Endothelial cell of umbilical vein (primary cell): ENCODE data around the gene WDR41. TPM values are rescaled to one million over a fixed set of nuclear protein-coding genes. Genes with fewer than 3 reads are reported as not detected.

Experiments
- BruUV-seq: library from RNA; stranded (reverse); fragments of 400-500 nt; replicated peaks from 2 replicates; lab custom pipeline; 2021; lab: Mats Ljungman, UMichigan
- CTCF ChIA-PET: fragments of 300-600, 350-600 bp; sonication (Branson Sonifier 250); formaldehyde crosslinking; loops from one replicate; lab custom pipeline; 2021; ENCODE audit warnings: antibody characterized with exemption, inconsistent platforms; lab: Charles Lee
- POLR2A ChIA-PET: fragments of 300-600, 350-600 bp; sonication (Branson Sonifier 250); formaldehyde crosslinking; loops from one replicate; lab custom pipeline; 2021; ENCODE audit warnings: antibody characterized with exemption, inconsistent platforms; lab: Charles Lee
- DNase-seq: peaks from one replicate; pipeline ENCODE4 v3.0.0-alpha.2; 2011; ENCODE audit warnings: low read depth, low spot score
- FAIRE-seq: peaks from 2 replicates; lab custom pipeline; 2011; peaks lifted over from hg19 to GRCh38; lab: Jason Lieb, UNC
- H2AFZ ChIP-seq: 2 replicates; pipeline ENCODE4 v1.6.0; 2012; ENCODE audit warnings: low read depth, low read length, control low read depth, inconsistent platforms
- H3K27ac ChIP-seq: 2 replicates; pipeline ENCODE4 v1.5.1; 2011; ENCODE audit warnings: low read depth, mild to moderate bottlenecking, control low read depth, low read length, moderate library complexity; ENCODE audit not compliant: insufficient read depth
- H3K27me3 ChIP-seq, 2 experiments: 2 replicates each; pipeline versions ENCODE4 v1.6.0 to v1.6.1; 2011; ENCODE audit warnings: low read length in 2 of 2, mixed read lengths in 1 of 2; ENCODE audit not compliant: control insufficient read depth in 2 of 2, insufficient read depth in 2 of 2
- H3K36me3 ChIP-seq, 2 experiments: 2 replicates in 1 of 2; 3 replicates in 1 of 2; pipeline ENCODE4 v1.5.1; 2011; ENCODE audit warnings: low read length in 2 of 2, mild to moderate bottlenecking in 1 of 2, moderate library complexity in 1 of 2; ENCODE audit not compliant: control insufficient read depth in 2 of 2, insufficient read depth in 2 of 2; ENCODE audit errors: extremely low read depth in 1 of 2
- H3K4me1 ChIP-seq: 3 replicates; pipeline ENCODE4 v1.5.1; 2011; ENCODE audit warnings: mild to moderate bottlenecking, low read length; ENCODE audit not compliant: control insufficient read depth, insufficient read depth; ENCODE audit errors: extremely low read depth
- H3K4me2 ChIP-seq: 2 replicates; pipeline ENCODE4 v1.6.1; 2011; ENCODE audit warnings: low read length, control low read depth, mixed read lengths; ENCODE audit not compliant: insufficient read depth
- H3K4me3 ChIP-seq, 3 experiments: fragments of 200-600 bp in 1 of 3; sonication (generic), shearing (Covaris generic) in 1 of 3; replicated peaks in 1 of 3; 2 replicates each; pipeline ENCODE4 v1.5.1; 2011 to 2016; ENCODE audit warnings: control low read depth in 3 of 3, low read length in 3 of 3, mild to moderate bottlenecking in 2 of 3, inconsistent platforms in 1 of 3, low read depth in 1 of 3, moderate library complexity in 1 of 3; ENCODE audit not compliant: insufficient read depth in 1 of 3
- H3K79me2 ChIP-seq: 2 replicates; pipeline ENCODE4 v1.6.0; 2012; ENCODE audit warnings: low read length, inconsistent platforms; ENCODE audit not compliant: control insufficient read depth, insufficient read depth
- H3K9ac ChIP-seq: replicated peaks from 2 replicates; pipeline ENCODE3; 2011; ENCODE audit warnings: low read length, control low read depth; ENCODE audit not compliant: insufficient read depth; ENCODE audit errors: extremely low read depth
- H3K9me1 ChIP-seq: replicated peaks from 3 replicates; pipeline ENCODE4 v1.6.0; 2011; ENCODE audit warnings: mild to moderate bottlenecking, low read length; ENCODE audit not compliant: control insufficient read depth, insufficient read depth; ENCODE audit errors: extremely low read depth
- H3K9me3 ChIP-seq: replicated peaks from 2 replicates; pipeline ENCODE4 v1.5.1; 2012; ENCODE audit warnings: low read length, inconsistent platforms; ENCODE audit not compliant: control insufficient read depth, insufficient read depth
- H4K20me1 ChIP-seq: replicated peaks from 2 replicates; pipeline ENCODE3; 2011; ENCODE audit warnings: mild to moderate bottlenecking, low read length; ENCODE audit not compliant: control insufficient read depth, insufficient read depth; ENCODE audit errors: extremely low read depth
- CTCF ChIP-seq, 2 donors: IDR thresholded peaks; 1 replicate in 1 of 2; 2 replicates in 1 of 2; pipeline ENCODE4 v1.5.1; 2011; ENCODE audit warnings: low read length in 2 of 2, mild to moderate bottlenecking in 2 of 2, moderate library complexity in 2 of 2, control low read depth in 1 of 2, inconsistent platforms in 1 of 2, low read depth in 1 of 2; ENCODE audit not compliant: insufficient read depth in 1 of 2; ENCODE audit errors: extremely low read depth in 1 of 2
- EZH2 ChIP-seq: IDR thresholded peaks from 2 replicates; pipeline ENCODE4 v1.6.1; 2012; ENCODE audit warnings: borderline replicate concordance, low read depth, mild to moderate bottlenecking, moderate library complexity, low read length, inconsistent platforms; ENCODE audit not compliant: severe bottlenecking
- FOS ChIP-seq: IDR thresholded peaks from 2 replicates; pipeline ENCODE4 v1.6.1; 2011; ENCODE audit warnings: mild to moderate bottlenecking, low read length, moderate library complexity, borderline replicate concordance; ENCODE audit not compliant: insufficient read depth
- GATA2 ChIP-seq: IDR thresholded peaks from 2 replicates; pipeline ENCODE4 v1.7.0; 2011; ENCODE audit warnings: low read depth, mild to moderate bottlenecking, moderate library complexity, mixed read lengths, low read length; ENCODE audit not compliant: insufficient read length, insufficient read depth
- JUN ChIP-seq: IDR thresholded peaks from 2 replicates; pipeline ENCODE4 v1.6.1; 2011; ENCODE audit warnings: borderline replicate concordance, low read depth; ENCODE audit not compliant: insufficient read length, insufficient read depth
- MYC ChIP-seq: IDR thresholded peaks from one replicate; pipeline ENCODE4 v1.6.1; 2011; ENCODE audit warnings: mild to moderate bottlenecking, low read depth, low read length
- POLR2A ChIP-seq: IDR thresholded peaks from 2 replicates; pipeline ENCODE4 v1.6.1; 2012; ENCODE audit warnings: low read depth, mild to moderate bottlenecking, control low read depth, low read length
- POLR2AphosphoS5 ChIP-seq: IDR thresholded peaks from 2 replicates; pipeline ENCODE4 v1.6.1; 2012; ENCODE audit warnings: low read depth, mild to moderate bottlenecking, control low read depth, low read length, moderate library complexity; ENCODE audit not compliant: insufficient read depth
- dilution Hi-C: fragments of 300-500 bp; cut with MboI; formaldehyde crosslinking; loops from one replicate; pipeline ENCODE4 v1.15.0; 2019; ENCODE audit warnings: low sequenced_read_pairs; ENCODE audit not compliant: extremely low pct_ligation_motif_present
- intact Hi-C: fragments of 100-400 bp; cut with micrococcal nuclease; formaldehyde crosslinking; loops from one replicate; pipeline ENCODE4 v1.10.0; 2022
- polyA plus RNA-seq, 4 experiments: library from polyadenylated mRNA; depleted of rRNA in 3 of 4; stranded (reverse) in 3 of 4; unstranded in 1 of 4; fragments of >200 nt; gene quantifications; 2 replicates each; pipeline versions ENCODE4 v1.2.1 to v1.2.3, GENCODE V29; 2011 to 2012; ENCODE audit warnings: missing spikeins in 1 of 4
- total RNA-seq: library from RNA; stranded (reverse); gene quantifications from 2 replicates; pipeline ENCODE4 v1.2.3, GENCODE V29; 2021

Gene WDR41
- total and polyA plus RNA-seq, 2 donors (not counting 3 experiments of a cell fraction or from before 2014, with no cell fraction given), result 10.2 to 33.6 TPM

- Histone ChIP-seq H3K9ac (no peak overlapping the region), H3K4me2 (no peak overlapping the region), H4K20me1 (no peaks in the 10 kb centered on the region), H3K9me1 (no peaks in the 10 kb centered on the region), H3K79me2 (no peaks in the 10 kb centered on the region), H2AFZ (no peak overlapping the region), H3K4me1 (no peaks in the 10 kb centered on the region), H3K27me3 (no peaks in the 10 kb centered on the region), H3K9me3 (no peaks in the 10 kb centered on the region), H3K27ac (no peak overlapping the region), H3K36me3 (no peaks in the 10 kb centered on the region), H3K4me3 (no peak overlapping the region)
- dilution Hi-C loops, result no loop called here
- TF ChIP-seq JUN (no peak), EZH2 (no peak)
- ChIA-PET POLR2A (no interaction called here), CTCF (no interaction called here)
- intact Hi-C loops, result no loop called here
- BruUV-seq, result no TSS peak
- FAIRE-seq (no peak), DNase-seq (no peak)
These were observed 100.8 kb downstream of the WDR41 start for GRCh38 chr5:77391240-77391765.

- Histone ChIP-seq H3K9me1 (no peaks in the 10 kb centered on the region), H3K9me3 (no peaks in the 10 kb centered on the region), H3K9ac (no peak overlapping the region), H3K4me3 (no peak overlapping the region), H3K4me1 (no peaks in the 10 kb centered on the region), H3K36me3 (no peaks in the 10 kb centered on the region), H2AFZ (no peak overlapping the region), H3K27me3 (no peaks in the 10 kb centered on the region), H4K20me1 (no peaks in the 10 kb centered on the region), H3K27ac (no peak overlapping the region), H3K4me2 (no peak overlapping the region), H3K79me2 (no peaks in the 10 kb centered on the region)
- CTCF ChIA-PET, result no interaction called here
- intact Hi-C loops (no loop called here), dilution Hi-C loops (no loop called here)
- POLR2A ChIA-PET, result no interaction called here
- no TSS peak for BruUV-seq
- FAIRE-seq (no peak), DNase-seq (no peak)
- no peak for TF ChIP-seq FOS
- no peak for TF ChIP-seq MYC
- no peak for TF ChIP-seq GATA2
- TF ChIP-seq EZH2, result no peak
- no peak for TF ChIP-seq CTCF (IDR thresholded peaks at IDR 0.05; ENCODE audit: extremely low read depth in 1 of 2, insufficient read depth in 1 of 2, low read depth in 1 of 2, low read length in 2 of 2)
- no peak for TF ChIP-seq POLR2A
- no peak for TF ChIP-seq POLR2AphosphoS5
These were observed 101.3 kb downstream of the WDR41 start for GRCh38 chr5:77390795-77391194.
